Osteocyte (in vitro differentiated cells): ENCODE data around the gene NRIP3. TPM values are rescaled to one million over a fixed set of nuclear protein-coding genes. Genes with fewer than 3 reads are reported as not detected.

Experiments
- DNase-seq: peaks from one replicate; pipeline ENCODE4 v3.0.0; 2021; ENCODE audit warnings: mixed read lengths; ENCODE audit not compliant: unreplicated experiment; ENCODE audit errors: extremely low spot score
- H3K27ac Mint-ChIP-seq: one replicate; pipeline ENCODE4 v1.8.0; 2021; ENCODE audit warnings: mild to moderate bottlenecking, mixed read lengths; ENCODE audit not compliant: unreplicated experiment
- H3K27me3 Mint-ChIP-seq: one replicate; pipeline ENCODE4 v1.8.0; 2021; ENCODE audit warnings: mixed read lengths; ENCODE audit not compliant: unreplicated experiment
- H3K36me3 Mint-ChIP-seq: one replicate; pipeline ENCODE4 v1.8.0; 2021; ENCODE audit warnings: mixed read lengths; ENCODE audit not compliant: unreplicated experiment
- H3K4me1 Mint-ChIP-seq: one replicate; pipeline ENCODE4 v1.8.0; 2021; ENCODE audit warnings: mixed read lengths; ENCODE audit not compliant: unreplicated experiment
- H3K4me3 Mint-ChIP-seq: one replicate; pipeline ENCODE4 v1.8.0; 2021; ENCODE audit warnings: mild to moderate bottlenecking, moderate library complexity, mixed read lengths; ENCODE audit not compliant: unreplicated experiment
- H3K9me3 Mint-ChIP-seq: one replicate; pipeline ENCODE4 v1.8.0; 2021; ENCODE audit warnings: mixed read lengths; ENCODE audit not compliant: unreplicated experiment
- total RNA-seq: library from RNA; stranded (reverse); gene quantifications from 2 replicates; pipeline ENCODE4 v1.2.1, GENCODE V29; 2021
- TF ChIP-seq, protein P1 (sequence below): fragments of 200-600 bp; sonication (generic); IDR thresholded peaks from 2 replicates; pipeline ENCODE4 v1.5.0; 2021; ENCODE audit warnings: antibody characterized with exemption, mild to moderate bottlenecking, moderate library complexity

Gene NRIP3
- total RNA-seq, 1 donor from 2014 or later: 0.97 TPM

DNA sequence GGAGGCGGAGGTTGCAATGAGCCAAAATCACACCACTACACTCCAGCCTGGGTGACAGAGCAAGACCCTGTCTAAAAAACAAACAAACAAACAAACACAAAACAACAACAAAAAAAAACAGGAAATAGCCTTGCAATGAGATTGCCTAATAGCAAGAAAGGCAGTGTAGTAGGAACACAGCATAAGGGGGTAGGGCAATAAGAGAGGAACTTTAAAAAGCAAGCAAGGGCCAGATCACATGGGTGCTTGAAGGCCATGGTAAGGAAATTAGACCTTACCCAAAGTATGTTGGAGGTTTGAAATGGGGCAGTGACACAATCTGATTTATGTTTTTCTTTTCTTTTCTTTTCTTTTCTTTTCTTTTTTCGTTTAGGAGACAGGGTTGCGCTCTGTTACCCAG lies 34.7 kb upstream of the NRIP3 start:
- TF ChIP-seq, protein P1, sequence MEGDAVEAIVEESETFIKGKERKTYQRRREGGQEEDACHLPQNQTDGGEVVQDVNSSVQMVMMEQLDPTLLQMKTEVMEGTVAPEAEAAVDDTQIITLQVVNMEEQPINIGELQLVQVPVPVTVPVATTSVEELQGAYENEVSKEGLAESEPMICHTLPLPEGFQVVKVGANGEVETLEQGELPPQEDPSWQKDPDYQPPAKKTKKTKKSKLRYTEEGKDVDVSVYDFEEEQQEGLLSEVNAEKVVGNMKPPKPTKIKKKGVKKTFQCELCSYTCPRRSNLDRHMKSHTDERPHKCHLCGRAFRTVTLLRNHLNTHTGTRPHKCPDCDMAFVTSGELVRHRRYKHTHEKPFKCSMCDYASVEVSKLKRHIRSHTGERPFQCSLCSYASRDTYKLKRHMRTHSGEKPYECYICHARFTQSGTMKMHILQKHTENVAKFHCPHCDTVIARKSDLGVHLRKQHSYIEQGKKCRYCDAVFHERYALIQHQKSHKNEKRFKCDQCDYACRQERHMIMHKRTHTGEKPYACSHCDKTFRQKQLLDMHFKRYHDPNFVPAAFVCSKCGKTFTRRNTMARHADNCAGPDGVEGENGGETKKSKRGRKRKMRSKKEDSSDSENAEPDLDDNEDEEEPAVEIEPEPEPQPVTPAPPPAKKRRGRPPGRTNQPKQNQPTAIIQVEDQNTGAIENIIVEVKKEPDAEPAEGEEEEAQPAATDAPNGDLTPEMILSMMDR: no peak
- no peak overlapping the region for H3K27ac Mint-ChIP-seq

DNA sequence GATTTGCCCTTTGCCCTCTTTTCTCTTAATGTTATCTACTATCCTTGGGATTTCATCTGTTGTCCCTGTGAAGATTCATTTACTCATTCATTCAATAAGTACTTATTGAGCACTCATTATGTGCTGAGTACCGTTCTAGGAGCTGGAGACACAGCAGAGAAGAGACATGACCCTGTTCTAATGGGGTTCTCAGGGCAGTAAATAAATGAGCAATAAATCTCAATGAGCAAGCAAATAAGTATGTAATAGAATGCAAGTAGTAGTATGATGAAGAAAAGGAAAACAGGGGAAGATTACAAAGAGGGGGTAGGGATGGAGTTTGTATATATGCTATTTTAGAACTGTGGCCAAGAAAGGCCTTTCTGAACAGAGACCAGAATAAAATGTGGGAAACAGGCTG lies 34.2 kb upstream of the NRIP3 start:
- Mint-ChIP-seq H3K27ac (no peak overlapping the region), H3K4me3 (no peak overlapping the region)

More for the DNA sequence above, 34.7 kb upstream of the NRIP3 start:
- Mint-ChIP-seq H3K4me1 (peaks cover 4% of the 10 kb centered on the region), H3K36me3 (no peaks in the 10 kb centered on the region), H3K4me3 (no peak overlapping the region), H3K9me3 (no peaks in the 10 kb centered on the region), H3K27me3 (no peaks in the 10 kb centered on the region)
- no peak for DNase-seq

DNA sequence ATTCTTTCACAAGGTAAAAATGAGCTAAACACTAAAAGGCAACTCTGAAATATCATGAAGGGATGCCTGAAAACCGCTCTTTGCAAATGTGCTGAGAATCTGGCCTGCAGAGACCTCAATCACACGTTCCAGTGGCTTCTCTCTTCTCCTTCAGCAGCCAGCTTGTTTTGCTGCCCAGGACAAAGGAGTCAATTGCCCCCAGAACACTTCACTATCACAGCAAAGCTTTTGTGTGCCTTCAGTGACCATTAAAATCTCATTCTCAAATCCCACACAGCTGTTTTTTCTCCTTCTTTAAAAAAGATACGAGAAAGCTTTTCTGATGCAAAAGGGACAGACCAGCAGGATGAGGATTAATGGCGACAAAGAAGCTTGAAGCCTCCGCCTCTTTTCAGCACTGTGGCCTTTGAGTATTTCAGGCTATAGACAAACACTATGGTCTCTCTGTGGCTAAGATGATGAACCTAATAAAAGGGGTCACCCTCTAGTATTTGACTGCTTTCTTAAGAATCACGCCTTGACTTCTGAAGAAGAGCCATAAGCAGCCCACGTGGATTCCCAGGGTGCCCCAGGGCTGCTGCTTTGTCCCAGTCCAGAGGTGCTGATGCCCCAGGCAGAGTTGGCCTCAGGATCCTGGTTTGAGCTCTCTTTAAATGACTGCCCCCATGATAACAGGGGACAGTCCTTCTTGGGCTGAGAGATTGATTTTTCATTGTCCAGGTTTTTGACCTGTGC lies 33.4 kb upstream of the NRIP3 start:
- DNase-seq: no peak
- peaks cover 4% of the 10 kb centered on the region for H3K4me1 Mint-ChIP-seq
- no peak overlapping the region for H3K4me3 Mint-ChIP-seq
- H3K27ac Mint-ChIP-seq: no peak overlapping the region
- no peaks in the 10 kb centered on the region for H3K36me3 Mint-ChIP-seq
- no peaks in the 10 kb centered on the region for H3K9me3 Mint-ChIP-seq
- TF ChIP-seq, protein P1: no peak
- no peaks in the 10 kb centered on the region for H3K27me3 Mint-ChIP-seq

More for the DNA sequence above, 34.2 kb upstream of the NRIP3 start:
- Mint-ChIP-seq H3K27me3 (no peaks in the 10 kb centered on the region), H3K9me3 (no peaks in the 10 kb centered on the region), H3K36me3 (no peaks in the 10 kb centered on the region), H3K4me1 (peaks cover 4% of the 10 kb centered on the region)
- TF ChIP-seq, protein P1: no peak
- DNase-seq: no peak

DNA sequence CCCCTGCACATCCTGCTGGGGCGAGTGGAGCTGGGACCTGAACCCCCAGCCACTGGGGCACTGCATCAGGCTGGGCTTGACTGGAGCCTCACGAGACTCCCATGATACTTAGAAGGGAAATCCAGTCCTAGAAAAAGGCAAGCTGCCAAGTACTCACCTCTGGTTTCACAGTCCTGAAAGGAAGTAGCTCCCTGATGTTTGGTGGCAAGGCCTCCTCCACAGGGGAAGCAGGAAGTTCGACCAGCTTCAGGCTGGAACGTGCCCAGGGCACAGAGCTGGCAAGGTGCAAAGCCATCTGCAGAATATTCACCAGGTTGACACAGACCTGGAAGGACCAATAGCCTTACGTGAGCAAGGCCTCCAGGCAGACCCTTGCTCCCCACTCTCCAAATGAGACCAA lies 26.8 kb upstream of the NRIP3 start:
- TF ChIP-seq, protein P1: no peak
- no peak for DNase-seq
- Mint-ChIP-seq H3K36me3 (no peaks in the 10 kb centered on the region), H3K4me1 (no peaks in the 10 kb centered on the region), H3K27ac (no peak overlapping the region), H3K4me3 (no peak overlapping the region), H3K9me3 (no peaks in the 10 kb centered on the region), H3K27me3 (no peaks in the 10 kb centered on the region)

DNA sequence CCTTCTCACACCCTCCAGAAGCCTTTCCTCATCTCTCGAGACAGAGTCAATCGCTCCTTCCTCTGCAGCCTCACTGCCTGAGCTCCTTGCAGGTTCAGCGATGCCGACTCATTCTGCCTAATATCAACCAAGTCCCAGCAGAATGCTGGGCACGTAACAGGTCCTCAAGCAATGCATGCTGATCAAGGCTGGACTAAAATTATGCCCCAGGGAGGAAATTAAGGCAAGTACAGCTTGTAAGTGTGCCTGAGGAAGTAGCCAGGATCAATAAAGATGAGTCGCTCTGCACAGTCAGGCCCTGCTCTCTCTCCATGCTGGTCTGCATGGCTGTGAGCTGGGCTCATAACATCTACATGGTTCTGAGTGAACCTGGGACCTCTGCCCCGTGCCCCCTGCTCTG lies 25.6 kb upstream of the NRIP3 start:
- no peak overlapping the region for H3K27ac Mint-ChIP-seq
- H3K27me3 Mint-ChIP-seq: no peaks in the 10 kb centered on the region
- H3K9me3 Mint-ChIP-seq: no peaks in the 10 kb centered on the region
- DNase-seq: no peak
- TF ChIP-seq, protein P1: no peak
- H3K4me3 Mint-ChIP-seq: no peak overlapping the region
- no peaks in the 10 kb centered on the region for H3K36me3 Mint-ChIP-seq
- no peaks in the 10 kb centered on the region for H3K4me1 Mint-ChIP-seq
